ENCODE measurements around the gene DLGAP1.

DLGAP1 gene

GRCh38 chr18:4450065-4450658 lies 4.9 kb downstream of the DLGAP1 start:
- in situ Hi-C loops (cut with MboI; ENCODE audit: low pct_unique_long_range_greater_than_20kb, low sequenced_read_pairs, unreplicated experiment) = no loop called here
- no peak for DNase-seq (ENCODE audit: low spot score)
- TF ChIP-seq CTCF (IDR thresholded peaks at IDR 0.05; ENCODE audit: extremely low read depth, insufficient read depth, missing control alignments) = no peak

- TF ChIP-seq CTCF (IDR thresholded peaks at IDR 0.05; ENCODE audit: extremely low read depth, insufficient read depth, missing control alignments) = no peak
- in situ Hi-C loops (cut with MboI; ENCODE audit: low pct_unique_long_range_greater_than_20kb, low sequenced_read_pairs, unreplicated experiment) = no loop called here
- DNase-seq (ENCODE audit: low spot score) = no peak
Observed at GRCh38 chr18:4445902-4446301, 9.2 kb downstream of the DLGAP1 start.

GRCh38 chr18:4444306-4444705 lies 10.8 kb downstream of the DLGAP1 start:
- no peak for DNase-seq (ENCODE audit: low spot score)
- no peak for TF ChIP-seq CTCF (IDR thresholded peaks at IDR 0.05; ENCODE audit: extremely low read depth, insufficient read depth, missing control alignments)
- in situ Hi-C loops (cut with MboI; ENCODE audit: low pct_unique_long_range_greater_than_20kb, low sequenced_read_pairs, unreplicated experiment) = no loop called here

GRCh38 chr18:4441098-4441497 lies 14.0 kb downstream of the DLGAP1 start:
- in situ Hi-C loops (cut with MboI; ENCODE audit: low pct_unique_long_range_greater_than_20kb, low sequenced_read_pairs, unreplicated experiment) = no loop called here
- DNase-seq (ENCODE audit: low spot score) = no peak
- TF ChIP-seq CTCF (IDR thresholded peaks at IDR 0.05; ENCODE audit: extremely low read depth, insufficient read depth, missing control alignments) = no peak

GRCh38 chr18:4438938-4439337 lies 16.2 kb downstream of the DLGAP1 start:
- in situ Hi-C loops (cut with MboI; ENCODE audit: low pct_unique_long_range_greater_than_20kb, low sequenced_read_pairs, unreplicated experiment) = no loop called here
- no peak for TF ChIP-seq CTCF (IDR thresholded peaks at IDR 0.05; ENCODE audit: extremely low read depth, insufficient read depth, missing control alignments)
- DNase-seq (ENCODE audit: low spot score) = no peak

GRCh38 chr18:4433717-4434116 lies 21.4 kb downstream of the DLGAP1 start:
- no peak for TF ChIP-seq CTCF (IDR thresholded peaks at IDR 0.05; ENCODE audit: extremely low read depth, insufficient read depth, missing control alignments)

GRCh38 chr18:4430836-4431235 lies 24.3 kb downstream of the DLGAP1 start:
- in situ Hi-C loops (cut with MboI; ENCODE audit: low pct_unique_long_range_greater_than_20kb, low sequenced_read_pairs, unreplicated experiment) = no loop called here
- DNase-seq (ENCODE audit: low spot score) = no peak
- TF ChIP-seq CTCF (IDR thresholded peaks at IDR 0.05; ENCODE audit: extremely low read depth, insufficient read depth, missing control alignments) = no peak

More at GRCh38 chr18:4433717-4434116, 21.4 kb downstream of the DLGAP1 start:
- no peak for DNase-seq (ENCODE audit: low spot score)
- in situ Hi-C loops (cut with MboI; ENCODE audit: low pct_unique_long_range_greater_than_20kb, low sequenced_read_pairs, unreplicated experiment) = no loop called here

Data from GM13977 (cell line).